Activated CD8-positive, alpha-beta memory T cell treated with anti-CD3 and anti-CD28 coated beads for 4 hours (primary cell): ENCODE results near the gene GOLT1B.
"Not testable (repeated sequence)": the region's sequence is repeated elsewhere in the genome, so short reads cannot be mapped to it uniquely, and the experiment has no call there.

Experiments
- DNase-seq, 2 donors: peaks; one replicate each; pipeline ENCODE4 v3.0.0-alpha.2; 2020; ENCODE audit warnings: low read depth in 2 of 2

The GOLT1B gene

GRCh38 chr12:21501258-21502163 is at the start of gene GOLT1B, which contains the start of gene RECQL:
Gene GOLT1B (plus strand): TSS chr12:21501789. CDS start chr12:21501924, 135 bp downstream.
Gene RECQL (minus strand): TSS chr12:21501635. CDS start chr12:21499570, 2,065 bp downstream.
- DNase-seq: peak; percentile 74 to 85

DNA sequence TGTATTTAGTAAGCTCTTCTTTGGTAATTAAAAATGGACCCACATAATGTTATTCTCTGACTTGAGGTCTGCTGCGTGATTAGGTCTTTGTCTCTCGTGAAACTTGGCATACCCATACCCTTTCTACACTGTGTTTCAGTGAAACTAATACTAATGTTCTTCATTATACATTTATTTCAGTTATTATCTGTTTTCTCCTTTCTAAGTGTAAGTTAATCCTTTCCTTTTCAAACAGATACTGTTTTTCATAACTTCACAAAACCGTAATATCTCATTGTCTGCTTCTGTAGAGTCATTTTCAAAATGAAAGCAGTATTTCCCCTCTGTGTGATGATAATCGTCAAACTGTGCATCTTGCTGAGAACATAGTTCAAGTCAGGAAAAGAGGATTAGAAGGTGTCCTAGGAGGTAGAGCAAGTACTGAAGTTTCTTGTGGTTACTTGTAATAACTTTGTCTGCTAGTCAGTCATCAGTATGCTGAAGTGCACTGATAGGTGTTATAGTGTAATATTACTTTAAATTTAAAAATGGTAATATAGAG is 48.2 kb upstream of the GOLT1B start:
- DNase-seq: no peak

DNA sequence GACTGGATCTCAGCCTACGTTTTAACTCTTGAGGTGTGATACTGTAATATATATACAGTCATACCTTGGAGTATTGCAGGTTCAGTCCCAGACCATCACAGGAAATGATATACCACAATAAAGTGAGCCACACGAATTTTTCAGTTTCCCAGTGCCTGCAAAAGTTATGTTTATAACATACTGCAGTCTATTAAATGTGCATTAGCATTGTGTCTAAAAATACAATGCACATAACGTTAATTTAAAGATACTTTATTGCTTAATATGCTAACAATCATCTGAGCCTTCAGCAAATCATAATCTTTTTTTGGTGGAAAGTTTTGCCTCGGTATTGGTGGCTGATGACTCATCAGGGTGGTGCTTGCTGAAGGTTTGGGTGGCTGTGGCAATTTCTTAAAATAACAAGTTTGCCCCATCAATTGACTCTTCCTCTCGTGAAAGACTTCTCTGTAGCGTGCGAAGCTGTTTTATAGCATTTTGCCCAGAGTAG is 45.3 kb upstream of the GOLT1B start:
- DNase-seq: peak in 1 of 2 donors; percentile 10

DNA sequence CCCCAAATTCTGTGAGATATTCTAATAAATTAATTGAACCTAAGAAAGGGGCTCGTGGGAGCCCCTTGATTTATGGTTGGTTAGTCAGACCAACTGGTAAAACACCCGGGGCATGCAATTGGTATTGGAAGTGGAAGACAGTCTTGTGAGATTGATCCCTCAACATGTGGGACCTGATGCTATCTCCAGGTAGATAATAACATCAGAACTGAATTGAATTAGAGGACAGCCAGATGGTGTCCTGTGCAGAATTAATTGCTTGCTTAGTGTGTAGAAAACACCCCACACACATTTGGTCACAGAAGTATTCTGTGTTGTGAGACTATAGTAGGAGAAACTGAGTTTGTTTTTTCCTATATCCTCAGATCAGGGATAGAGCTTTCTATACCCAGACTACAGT is 42.1 kb upstream of the GOLT1B start:
- no peak for DNase-seq

DNA sequence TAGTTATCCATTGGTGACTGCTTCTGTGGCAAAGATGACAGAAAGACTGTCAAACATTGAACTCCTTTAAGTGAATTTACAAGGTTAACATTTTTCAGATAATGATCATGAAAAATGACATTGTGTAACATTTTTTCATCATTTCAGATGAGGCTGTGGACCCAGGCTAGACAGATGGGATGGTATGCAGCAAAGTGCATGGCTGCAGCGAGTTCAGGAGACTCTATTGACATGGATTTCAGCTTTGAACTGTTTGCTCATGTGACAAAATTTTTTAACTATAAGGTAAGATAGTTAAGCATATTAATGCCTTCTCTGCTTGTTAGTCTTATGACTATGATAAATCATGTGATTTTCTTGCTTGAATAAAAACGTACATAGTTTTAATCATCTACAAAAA is 34.3 kb upstream of the GOLT1B start:
- DNase-seq: not testable (repeated sequence)

DNA sequence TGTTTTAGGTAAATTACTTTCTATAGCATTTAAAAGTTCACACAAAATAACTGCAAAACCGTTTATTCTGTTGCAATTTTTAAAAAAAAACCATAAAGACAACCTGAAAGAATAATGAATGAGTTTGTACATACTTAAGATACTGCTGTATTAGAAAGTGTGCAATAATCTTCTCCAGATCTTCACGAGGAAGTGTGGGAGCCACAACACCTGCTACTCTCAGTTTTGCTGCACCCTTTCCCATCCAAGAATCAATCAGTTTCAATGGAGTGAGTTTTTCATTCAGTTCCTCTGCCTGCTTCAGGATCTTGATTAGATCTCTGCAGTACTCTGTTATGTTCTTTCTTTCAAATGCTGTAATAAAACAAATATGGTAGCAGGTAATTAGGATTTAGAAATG is 30.3 kb upstream of the GOLT1B start:
- no peak for DNase-seq

DNA sequence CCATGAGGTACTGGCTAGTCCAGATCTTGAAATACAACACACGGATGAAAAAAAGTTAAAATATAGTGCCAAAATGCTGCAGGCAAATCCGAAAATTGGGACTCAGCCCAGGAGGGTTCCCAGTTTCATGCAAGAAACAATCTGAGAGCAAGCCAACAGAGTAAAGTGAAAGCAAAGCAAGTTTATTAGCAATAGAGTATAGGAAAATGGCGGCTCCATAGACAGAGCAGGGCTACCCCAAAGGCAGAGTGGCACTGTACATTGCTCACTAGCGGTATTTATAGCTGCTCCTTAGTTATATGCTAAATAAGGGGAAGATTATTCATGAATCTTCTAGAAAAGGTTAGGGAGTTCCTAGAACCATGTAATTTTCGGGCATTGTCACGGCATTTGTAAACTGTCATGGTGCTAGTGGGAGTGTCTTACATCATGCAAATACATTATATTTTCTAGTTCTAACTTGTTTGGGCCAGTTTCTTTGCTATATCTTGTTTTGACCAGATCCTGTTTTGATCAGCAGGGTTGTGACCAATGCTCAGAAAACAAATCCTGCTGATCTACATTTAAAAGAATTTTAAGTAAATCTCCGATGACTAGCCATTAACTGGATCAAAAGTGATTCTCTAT is 29.3 kb upstream of the GOLT1B start:
- DNase-seq: no peak

- DNase-seq: no peak
Measured at GRCh38 chr12:21475552-21475951, 26.0 kb upstream of the GOLT1B start.

DNA sequence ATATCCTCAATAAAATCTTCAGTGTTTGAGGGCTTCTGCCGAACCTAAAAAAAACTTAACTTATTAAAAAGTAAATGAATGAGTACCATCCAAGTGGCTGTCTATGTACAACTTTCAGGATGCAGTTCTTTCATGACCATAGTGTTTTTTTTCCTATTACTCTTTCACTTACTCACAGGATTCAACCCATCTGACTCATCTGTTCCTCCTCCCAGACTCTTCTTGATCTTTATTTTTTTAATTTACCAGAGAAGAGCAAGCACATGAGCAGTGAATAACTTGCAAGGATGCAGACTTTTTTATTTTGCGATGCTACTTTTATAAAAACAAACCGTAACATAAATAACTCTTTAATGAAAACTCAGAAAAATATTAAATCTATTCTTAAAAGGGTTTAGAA is 24.6 kb upstream of the GOLT1B start:
- DNase-seq: no peak

GRCh38 chr12:21478756-21479455 is 22.7 kb upstream of the GOLT1B start:
- DNase-seq: no peak

GRCh38 chr12:21483531-21483930 is 18.1 kb upstream of the GOLT1B start:
- no peak for DNase-seq

GRCh38 chr12:21485998-21486397 is 15.6 kb upstream of the GOLT1B start:
- no peak for DNase-seq

DNA sequence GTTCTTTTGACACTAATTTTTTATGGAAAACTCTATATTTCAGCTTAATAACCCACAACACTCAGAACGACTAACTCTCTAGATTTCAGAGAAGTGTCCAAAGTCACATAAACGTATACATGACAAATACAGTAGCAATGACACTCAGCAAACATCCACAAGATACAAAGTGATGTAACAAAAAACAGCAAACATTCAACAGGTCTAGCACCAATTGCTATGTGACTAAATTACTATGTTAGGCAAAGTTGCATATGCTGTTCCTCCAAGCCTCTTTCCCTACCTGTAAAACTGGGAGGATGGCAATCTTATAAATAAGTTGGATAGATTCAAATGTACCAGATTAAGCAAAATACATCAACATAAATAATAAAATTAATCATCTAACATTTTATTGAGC is 1.8 kb upstream of the GOLT1B start:
- no peak for DNase-seq

- DNase-seq: no peak
Measured at GRCh38 chr12:21500786-21501257, 767 bp upstream of the GOLT1B start.

GRCh38 chr12:21502164-21502496 is 541 bp downstream of the GOLT1B start:
- peak; percentile 5 to 19 for DNase-seq

GRCh38 chr12:21502872-21503271 is 1.3 kb downstream of the GOLT1B start:
- no peak for DNase-seq

GRCh38 chr12:21505888-21506287 is 4.3 kb downstream of the GOLT1B start:
- no peak for DNase-seq

DNA sequence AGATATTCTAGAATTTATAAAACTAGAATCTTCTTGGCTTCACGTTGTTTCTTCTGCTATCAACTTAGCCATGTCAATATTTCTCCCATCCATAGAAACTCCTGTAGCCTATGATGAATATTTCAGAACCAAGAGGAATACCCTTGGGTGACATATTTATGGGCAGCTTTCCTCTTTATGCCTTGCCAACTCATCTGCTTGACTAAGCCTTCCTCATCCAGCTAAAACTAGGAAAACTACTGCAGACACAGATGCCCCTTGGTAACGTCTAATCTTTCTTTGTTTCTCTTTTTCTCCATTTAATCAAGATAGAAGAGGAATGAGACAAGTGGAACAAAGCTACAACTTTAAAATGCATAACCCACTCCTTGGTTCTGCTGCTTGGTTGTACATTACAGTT is 6.3 kb downstream of the GOLT1B start:
- no peak for DNase-seq

DNA sequence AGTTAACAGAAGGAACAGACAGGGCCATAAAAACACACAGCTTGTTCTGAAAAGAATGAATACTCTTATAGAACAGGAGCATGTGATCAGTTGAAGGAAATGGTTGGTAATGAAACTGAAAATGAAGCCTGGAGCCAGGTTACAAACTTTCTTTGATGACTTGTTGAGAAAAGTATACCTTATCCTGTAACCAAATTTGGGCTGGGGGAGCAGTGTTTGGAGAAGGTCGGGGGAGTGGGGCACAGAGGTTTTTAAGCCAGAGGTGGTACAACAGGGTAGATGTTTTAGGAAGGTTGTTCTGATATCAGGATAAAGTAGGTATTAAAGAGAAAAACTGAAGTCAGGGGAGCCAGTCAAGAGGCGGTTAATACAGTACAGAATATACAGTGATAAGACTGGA is 8.2 kb downstream of the GOLT1B start:
- no peak for DNase-seq

- DNase-seq: no peak
Measured at GRCh38 chr12:21516281-21516680, 14.7 kb downstream of the GOLT1B start.

- DNase-seq: no peak
Measured at GRCh38 chr12:21518451-21518850, 16.9 kb downstream of the GOLT1B start.

DNA sequence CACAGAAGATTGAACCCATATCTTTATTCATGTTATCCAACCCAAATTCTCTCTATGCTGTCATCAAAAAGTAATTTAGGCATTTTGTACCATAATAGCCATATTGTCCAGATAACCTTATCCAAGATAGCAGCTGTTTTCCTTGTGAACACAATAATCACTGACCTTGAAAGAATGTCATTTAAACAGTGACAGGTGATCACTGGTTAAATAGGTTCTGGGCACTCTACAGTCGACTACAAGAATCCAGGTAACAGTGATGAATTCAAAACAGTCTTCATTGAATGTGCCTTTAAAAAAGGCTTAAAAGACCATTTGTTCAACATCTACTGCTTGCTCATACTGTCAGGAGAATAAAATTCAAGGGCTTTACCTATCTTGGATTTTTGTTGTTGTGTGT is 20.0 kb downstream of the GOLT1B start:
- no peak for DNase-seq
